IMR-90 (cell line): Measurements from ENCODE around the gene DYNLT2. TPM values are rescaled to one million over a fixed set of nuclear protein-coding genes. Genes with fewer than 3 reads are reported as not detected.

Experiments
- ATAC-seq: fragments of 200-7000 bp; cut with Tn5 transposase; 2 replicates; pipeline ENCODE4 v1.9.1; 2020; ENCODE audit warnings: low read depth, mild to moderate bottlenecking, moderate library complexity
- BruUV-seq: library from RNA; stranded (reverse); fragments of 400-500 nt; replicated peaks from 2 replicates; lab custom pipeline; 2021; lab: Mats Ljungman, UMichigan
- CTCF ChIA-PET: fragments of 300-600 bp; formaldehyde crosslinking; extraction: SDS; loops from one replicate; lab custom pipeline; 2021; ENCODE audit warnings: antibody characterized with exemption; lab: Yijun Ruan, JAX
- POLR2A ChIA-PET: fragments of 300-600 bp; sonication (Branson Sonifier 250); formaldehyde crosslinking; loops from one replicate; lab custom pipeline; 2022; ENCODE audit warnings: antibody characterized with exemption; ENCODE audit not compliant: unreplicated experiment; lab: Charles Lee
- DNase-seq: peaks from one replicate; pipeline ENCODE4 v3.0.0; 2013
- H2AFZ ChIP-seq: replicated peaks from 2 replicates; pipeline ENCODE3; 2013; ENCODE audit warnings: low read length, mild to moderate bottlenecking; ENCODE audit not compliant: poor library complexity
- H2AK5ac ChIP-seq: 2 replicates; pipeline ENCODE4 v1.6.1; 2013; ENCODE audit warnings: low read depth, low read length, inconsistent platforms
- H2AK9ac ChIP-seq: replicated peaks from 2 replicates; pipeline ENCODE3; 2013; ENCODE audit warnings: mild to moderate bottlenecking, low read depth, low read length, moderate library complexity; ENCODE audit not compliant: poor library complexity
- H2BK120ac ChIP-seq: 2 replicates; pipeline ENCODE4 v1.6.1; 2013; ENCODE audit warnings: low read depth, low read length, inconsistent platforms
- H2BK15ac ChIP-seq: 3 replicates; pipeline ENCODE4 v1.6.1; 2013; ENCODE audit warnings: low read depth, low read length, inconsistent platforms
- H2BK20ac ChIP-seq: 2 replicates; pipeline ENCODE4 v1.6.1; 2013; ENCODE audit warnings: low read depth, mild to moderate bottlenecking, inconsistent platforms, low read length, moderate library complexity
- H2BK5ac ChIP-seq: 2 replicates; pipeline ENCODE4 v1.6.1; 2013; ENCODE audit warnings: mild to moderate bottlenecking, low read depth, low read length, inconsistent platforms; ENCODE audit not compliant: poor library complexity, severe bottlenecking
- H3K14ac ChIP-seq: replicated peaks from 2 replicates; pipeline ENCODE4 v1.6.1; 2013; ENCODE audit warnings: low read depth, low read length, inconsistent platforms
- H3K18ac ChIP-seq: 2 replicates; pipeline ENCODE4 v1.6.1; 2013; ENCODE audit warnings: low read depth, low read length, control low read depth
- H3K23ac ChIP-seq: 2 replicates; pipeline ENCODE4 v1.6.1; 2013; ENCODE audit warnings: low read depth, low read length, inconsistent platforms
- H3K27ac ChIP-seq: 2 replicates; pipeline ENCODE4 v1.5.1; 2013; ENCODE audit warnings: mild to moderate bottlenecking, control low read depth, low read length; ENCODE audit not compliant: insufficient read depth
- H3K27me3 ChIP-seq: 2 replicates; pipeline ENCODE4 v1.6.1; 2013; ENCODE audit warnings: low read length; ENCODE audit not compliant: control insufficient read depth, insufficient read depth
- H3K36me3 ChIP-seq: 2 replicates; pipeline ENCODE4 v1.6.1; 2013; ENCODE audit warnings: low read length, mixed read lengths; ENCODE audit not compliant: control insufficient read depth, insufficient read depth
- H3K4ac ChIP-seq: 2 replicates; pipeline ENCODE4 v1.6.1; 2013; ENCODE audit warnings: low read depth, low read length, inconsistent platforms
- H3K4me1 ChIP-seq: 2 replicates; pipeline ENCODE4 v1.6.1; 2013; ENCODE audit warnings: low read length, mixed read lengths; ENCODE audit not compliant: control insufficient read depth, insufficient read depth
- H3K4me2 ChIP-seq: 2 replicates; pipeline ENCODE4 v1.6.1; 2013; ENCODE audit warnings: low read depth, mild to moderate bottlenecking, control low read depth, low read length, moderate library complexity
- H3K4me3 ChIP-seq: 2 replicates; pipeline ENCODE4 v1.5.1; 2013; ENCODE audit warnings: low read depth, mild to moderate bottlenecking, control low read depth, low read length, moderate library complexity; ENCODE audit not compliant: insufficient read depth
- H3K56ac ChIP-seq: 2 replicates; pipeline ENCODE4 v1.6.1; 2013; ENCODE audit warnings: low read length, inconsistent platforms; ENCODE audit not compliant: insufficient read depth; ENCODE audit errors: extremely low read depth
- H3K79me1 ChIP-seq, 2 experiments: 2 replicates each; pipeline ENCODE4 v1.6.1; 2013; ENCODE audit warnings: low read length in 2 of 2, inconsistent platforms in 1 of 2, low read depth in 1 of 2
- H3K9ac ChIP-seq: 2 replicates; pipeline ENCODE4 v1.6.1; 2013; ENCODE audit warnings: low read depth, low read length, control low read depth
- H3K9me1 ChIP-seq: 2 replicates; pipeline ENCODE4 v1.6.1; 2013; ENCODE audit warnings: low read length, inconsistent platforms; ENCODE audit not compliant: insufficient read depth
- H3K9me3 ChIP-seq: 2 replicates; pipeline ENCODE4 v1.6.1; 2013; ENCODE audit warnings: low read length; ENCODE audit not compliant: control insufficient read depth, insufficient read depth
- H4K20me1 ChIP-seq: 2 replicates; pipeline ENCODE4 v1.6.1; 2013; ENCODE audit warnings: low read length, inconsistent platforms; ENCODE audit not compliant: insufficient read depth
- H4K5ac ChIP-seq: 2 replicates; pipeline ENCODE4 v1.6.1; 2013; ENCODE audit warnings: mild to moderate bottlenecking, low read depth, low read length, control low read depth
- H4K8ac ChIP-seq, 2 experiments: 2 replicates each; pipeline ENCODE4 v1.6.1; 2013; ENCODE audit warnings: low read depth in 2 of 2, low read length in 2 of 2, control low read depth in 1 of 2, inconsistent platforms in 1 of 2
- H4K91ac ChIP-seq: 2 replicates; pipeline ENCODE4 v1.6.1; 2013; ENCODE audit warnings: low read depth, low read length, inconsistent platforms; ENCODE audit not compliant: insufficient read depth
- CEBPB ChIP-seq: IDR thresholded peaks from 2 replicates; pipeline ENCODE4 v1.6.1; 2012; ENCODE audit warnings: low read depth, low read length, improper control_type of control experiment
- CHD1 ChIP-seq: IDR thresholded peaks from 2 replicates; pipeline ENCODE4 v1.6.1; 2012; ENCODE audit warnings: low read depth, low read length, improper control_type of control experiment
- ELK1 ChIP-seq: fragments of 150-350 bp; IDR thresholded peaks from 2 replicates; pipeline ENCODE4 v1.6.1; 2016; ENCODE audit warnings: low read depth, mild to moderate bottlenecking, low read length, moderate library complexity, borderline replicate concordance
- FOS ChIP-seq: fragments of 150-350 bp; IDR thresholded peaks from 2 replicates; pipeline ENCODE4 v1.6.1; 2016; ENCODE audit warnings: low read depth, low read length
- MAFK ChIP-seq: IDR thresholded peaks from 2 replicates; pipeline ENCODE4 v1.6.1; 2012; ENCODE audit warnings: low read depth, low read length, improper control_type of control experiment
- MAZ ChIP-seq: IDR thresholded peaks from 2 replicates; pipeline ENCODE4 v1.6.1; 2012; ENCODE audit warnings: low read depth, mild to moderate bottlenecking, low read length, improper control_type of control experiment, moderate library complexity, borderline replicate concordance
- RFX5 ChIP-seq: IDR thresholded peaks from 2 replicates; pipeline ENCODE4 v1.8.0; 2012; ENCODE audit warnings: low read depth, mild to moderate bottlenecking, low read length, moderate library complexity
- USF2 ChIP-seq: fragments of 150-350 bp; IDR thresholded peaks from 2 replicates; pipeline ENCODE4 v1.6.1; 2017; ENCODE audit warnings: mild to moderate bottlenecking, antibody characterized with exemption, low read length, low read depth
- dilution Hi-C: fragments of 300-500 bp; cut with HindIII; formaldehyde crosslinking; loops from one replicate; pipeline ENCODE4 v1.14.3; 2018; ENCODE audit warnings: low sequenced_read_pairs; ENCODE audit not compliant: unreplicated experiment
- in situ Hi-C: fragments of 300-500 bp; cut with MboI; formaldehyde crosslinking; loops from 3 replicates; pipeline ENCODE4 v1.14.3; 2019; ENCODE audit warnings: low sequenced_read_pairs, inconsistent platforms, mixed read lengths
- intact Hi-C: fragments of 100-400 bp; cut with micrococcal nuclease; formaldehyde crosslinking; loops from 2 replicates; pipeline ENCODE4 v1.10.0; 2022
- polyA plus RNA-seq, 3 experiments: library from polyadenylated mRNA; depleted of rRNA; stranded (reverse); fragments of >200 nt; gene quantifications; 2 replicates each; pipeline ENCODE4 v1.2.3, GENCODE V29; 2012; ENCODE audit warnings: low replicate concordance in 1 of 3
- total RNA-seq: library from RNA; depleted of rRNA; stranded (reverse); fragments of >200 nt; gene quantifications from 2 replicates; pipeline ENCODE4 v1.2.3, GENCODE V29; 2012

DYNLT2 gene
- total and polyA plus RNA-seq, 2 of the 4 experiments (the other 2 are of a cell fraction) = 0.36 to 0.44 TPM

DNA sequence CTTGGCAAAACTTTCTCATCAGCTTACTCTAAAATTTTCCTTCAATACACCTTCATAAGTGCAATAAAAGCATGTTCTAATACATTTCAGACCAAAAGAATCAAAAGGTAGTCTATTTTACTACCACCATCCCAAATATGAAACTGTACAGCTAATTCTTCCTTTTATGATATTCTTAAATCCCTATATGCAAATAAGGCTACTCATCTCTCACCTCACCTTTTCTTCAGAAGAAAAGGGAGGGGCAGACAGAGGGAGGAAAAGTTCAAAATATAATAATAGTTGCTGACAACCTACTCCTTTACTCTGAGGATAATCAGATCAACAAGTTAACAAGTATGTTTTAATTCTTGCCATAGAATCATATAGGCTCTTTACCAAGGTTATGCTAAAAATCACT lies 42.1 kb downstream of the DYNLT2 start:
- H2BK20ac ChIP-seq = no peak overlapping the region
- H2BK120ac ChIP-seq = no peak overlapping the region
- no peak overlapping the region for H3K4ac ChIP-seq
- no peak overlapping the region for H2AK5ac ChIP-seq
- H4K5ac ChIP-seq = no peak overlapping the region
- dilution Hi-C loops (no loop called here), intact Hi-C loops (no loop called here), in situ Hi-C loops (no loop called here)
- TF ChIP-seq ELK1 = no peak
- TF ChIP-seq USF2 = no peak
- no peak for TF ChIP-seq CEBPB
- no peak for TF ChIP-seq FOS
- no peak for TF ChIP-seq MAZ
- no peak for TF ChIP-seq CHD1
- TF ChIP-seq MAFK = no peak
- no peak for TF ChIP-seq RFX5
- peaks cover 35% of the 10 kb centered on the region for H3K36me3 ChIP-seq
- no peak for ATAC-seq
- POLR2A ChIA-PET = interaction anchor here (0.6 kb wide), 1 partner anchor 45 kb away, joined by 3 read pairs; no protein-coding TSS in a partner anchor
- H3K4me1 ChIP-seq = no peaks in the 10 kb centered on the region
- H3K9ac ChIP-seq = no peak overlapping the region
- no peak overlapping the region for H3K14ac ChIP-seq
- H3K27ac ChIP-seq = no peak overlapping the region
- H3K9me1 ChIP-seq = 0 out of 2 replicates have a peak, but pooled peaks cover 5% of the 10 kb centered on the region
- CTCF ChIA-PET = interaction anchor here (1.0 kb wide), 1 partner anchor 9 kb away, joined by 3 read pairs; no protein-coding TSS in a partner anchor
- no peak overlapping the region for H2BK5ac ChIP-seq
- H2BK15ac ChIP-seq = no peak overlapping the region
- H2AK9ac ChIP-seq = no peak overlapping the region
- TSS peak; percentile 32 for BruUV-seq
- H3K27me3 ChIP-seq = no peaks in the 10 kb centered on the region
- H3K23ac ChIP-seq = no peak overlapping the region
- peaks cover 8 to 14% of the 10 kb centered on the region in 2 experiments for H3K79me1 ChIP-seq
- H4K8ac ChIP-seq = no peak overlapping the region
- no peak overlapping the region for H3K4me2 ChIP-seq
- 0 out of 2 replicates have a peak, but pooled peaks cover 3% of the 10 kb centered on the region for H4K20me1 ChIP-seq
- no peak overlapping the region for H3K56ac ChIP-seq
- DNase-seq = no peak
- no peak overlapping the region for H3K18ac ChIP-seq
- no peak overlapping the region for H2AFZ ChIP-seq
- no peak overlapping the region for H3K4me3 ChIP-seq
- no peaks in the 10 kb centered on the region for H3K9me3 ChIP-seq
- H4K91ac ChIP-seq = no peak overlapping the region
